ENCODE results near the gene KCND3.
A peak's percentile ranks its signal among the peaks of the same experiment; 100 is the strongest.

KCND3 gene

GRCh38 chr1:111990026-111990877 lies 784 bp upstream of the KCND3 start:
- no peak for DNase-seq (ENCODE audit: low read depth)
- H3K4me3 ChIP-seq (replicated peaks; ENCODE audit: low read depth, low read length): peak overlapping the region; percentile 17
- TF ChIP-seq CTCF (IDR thresholded peaks at IDR 0.05; ENCODE audit: low read length, missing control alignments): no peak

- DNase-seq (ENCODE audit: low read depth): no peak
- H3K4me3 ChIP-seq (replicated peaks; ENCODE audit: low read depth, low read length): peak overlapping the region; percentile 3
- no peak for TF ChIP-seq CTCF (IDR thresholded peaks at IDR 0.05; ENCODE audit: low read length, missing control alignments)
Observed at GRCh38 chr1:111988743-111989453, 570 bp downstream of the KCND3 start.

- H3K4me3 ChIP-seq (replicated peaks; ENCODE audit: low read depth, low read length): no peak overlapping the region
- no peak for DNase-seq (ENCODE audit: low read depth)
- no peak for TF ChIP-seq CTCF (IDR thresholded peaks at IDR 0.05; ENCODE audit: low read length, missing control alignments)
Observed at GRCh38 chr1:111988377-111988742, 1.1 kb downstream of the KCND3 start.

- no peak for TF ChIP-seq CTCF (IDR thresholded peaks at IDR 0.05; ENCODE audit: low read length, missing control alignments)
- no peak for DNase-seq (ENCODE audit: low read depth)
- H3K4me3 ChIP-seq (replicated peaks; ENCODE audit: low read depth, low read length): no peak overlapping the region
Observed at GRCh38 chr1:111987502-111987901, 2.0 kb downstream of the KCND3 start.

GRCh38 chr1:111983500-111983899 lies 6.0 kb downstream of the KCND3 start:
- no peak overlapping the region for H3K4me3 ChIP-seq (replicated peaks; ENCODE audit: low read depth, low read length)
- no peak for TF ChIP-seq CTCF (IDR thresholded peaks at IDR 0.05; ENCODE audit: low read length, missing control alignments)
- DNase-seq (ENCODE audit: low read depth): no peak

- no peak for TF ChIP-seq CTCF (IDR thresholded peaks at IDR 0.05; ENCODE audit: low read length, missing control alignments)
- H3K4me3 ChIP-seq (replicated peaks; ENCODE audit: low read depth, low read length): no peak overlapping the region
- DNase-seq (ENCODE audit: low read depth): no peak
Observed at GRCh38 chr1:111982428-111982827, 7.0 kb downstream of the KCND3 start.
